ENCODE data around the gene STARD13.

STARD13 gene, protein sequence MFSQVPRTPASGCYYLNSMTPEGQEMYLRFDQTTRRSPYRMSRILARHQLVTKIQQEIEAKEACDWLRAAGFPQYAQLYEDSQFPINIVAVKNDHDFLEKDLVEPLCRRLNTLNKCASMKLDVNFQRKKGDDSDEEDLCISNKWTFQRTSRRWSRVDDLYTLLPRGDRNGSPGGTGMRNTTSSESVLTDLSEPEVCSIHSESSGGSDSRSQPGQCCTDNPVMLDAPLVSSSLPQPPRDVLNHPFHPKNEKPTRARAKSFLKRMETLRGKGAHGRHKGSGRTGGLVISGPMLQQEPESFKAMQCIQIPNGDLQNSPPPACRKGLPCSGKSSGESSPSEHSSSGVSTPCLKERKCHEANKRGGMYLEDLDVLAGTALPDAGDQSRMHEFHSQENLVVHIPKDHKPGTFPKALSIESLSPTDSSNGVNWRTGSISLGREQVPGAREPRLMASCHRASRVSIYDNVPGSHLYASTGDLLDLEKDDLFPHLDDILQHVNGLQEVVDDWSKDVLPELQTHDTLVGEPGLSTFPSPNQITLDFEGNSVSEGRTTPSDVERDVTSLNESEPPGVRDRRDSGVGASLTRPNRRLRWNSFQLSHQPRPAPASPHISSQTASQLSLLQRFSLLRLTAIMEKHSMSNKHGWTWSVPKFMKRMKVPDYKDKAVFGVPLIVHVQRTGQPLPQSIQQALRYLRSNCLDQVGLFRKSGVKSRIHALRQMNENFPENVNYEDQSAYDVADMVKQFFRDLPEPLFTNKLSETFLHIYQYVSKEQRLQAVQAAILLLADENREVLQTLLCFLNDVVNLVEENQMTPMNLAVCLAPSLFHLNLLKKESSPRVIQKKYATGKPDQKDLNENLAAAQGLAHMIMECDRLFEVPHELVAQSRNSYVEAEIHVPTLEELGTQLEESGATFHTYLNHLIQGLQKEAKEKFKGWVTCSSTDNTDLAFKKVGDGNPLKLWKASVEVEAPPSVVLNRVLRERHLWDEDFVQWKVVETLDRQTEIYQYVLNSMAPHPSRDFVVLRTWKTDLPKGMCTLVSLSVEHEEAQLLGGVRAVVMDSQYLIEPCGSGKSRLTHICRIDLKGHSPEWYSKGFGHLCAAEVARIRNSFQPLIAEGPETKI

DNA sequence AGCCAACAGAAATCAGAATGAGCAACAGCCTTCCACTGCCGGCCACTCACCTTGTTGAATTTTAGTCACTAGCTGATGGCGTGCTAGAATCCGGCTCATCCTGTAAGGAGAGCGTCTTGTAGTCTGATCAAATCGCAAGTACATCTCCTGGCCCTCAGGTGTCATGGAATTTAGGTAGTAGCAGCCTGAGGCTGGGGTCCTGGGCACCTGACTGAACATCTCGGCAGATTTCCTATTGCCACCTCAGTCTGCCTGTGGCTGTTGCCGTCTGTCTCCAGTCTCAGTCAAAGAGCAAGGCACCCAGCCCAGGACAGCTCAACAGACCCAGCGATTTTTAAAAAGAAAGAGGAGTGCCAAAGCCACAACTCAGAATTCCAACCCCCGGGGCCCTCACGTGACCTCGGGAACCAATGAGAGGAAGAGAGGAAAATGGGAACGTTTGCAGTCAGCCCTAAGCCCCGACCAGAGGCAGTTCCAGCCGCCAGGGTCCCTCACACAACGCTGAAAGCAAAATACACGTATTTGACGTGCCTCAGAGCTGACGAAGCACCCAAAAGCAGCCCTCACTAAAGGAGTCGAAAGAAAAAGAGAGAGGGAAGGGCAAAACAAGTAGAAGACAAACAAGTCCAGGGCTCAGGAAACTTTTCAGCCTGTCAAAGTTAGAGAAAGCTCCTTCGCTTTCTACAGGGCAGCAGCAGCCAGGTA, at the start of gene STARD13:
Gene STARD13 (minus strand): TSS at position 336 of the 705 bp plus-strand sequence. CDS start 117 bp downstream, at position 219.
- peak within 1 kb of the TSS; percentile 68 to 93 for H3K9ac ChIP-seq (ENCODE audit: low read depth in 1 of 2, low read length in 2 of 2)
- peak within 1 kb of the TSS; percentile 87 for H3K27ac ChIP-seq (ENCODE audit: low read depth, low read length)
- peak within 1 kb of the TSS; percentile 78 to 93 for H3K4me3 ChIP-seq (ENCODE audit: low read depth in 1 of 2, low read length in 2 of 2)
- H3K36me3 ChIP-seq (ENCODE audit: control insufficient read depth in 1 of 2, insufficient read depth in 2 of 2, low read length in 2 of 2), result no peaks in the 10 kb centered on the region
- no peaks in the 10 kb centered on the region for H3K27me3 ChIP-seq (ENCODE audit: control insufficient read depth in 1 of 2, insufficient read depth in 2 of 2, low read length in 2 of 2)
- H3K9me3 ChIP-seq (ENCODE audit: control insufficient read depth in 1 of 2, low read length in 2 of 2), result no peaks in the 10 kb centered on the region
- peaks cover 6 to 10% of the 10 kb centered on the region in 2 donors for H3K4me1 ChIP-seq (ENCODE audit: control insufficient read depth in 1 of 2, insufficient read depth in 2 of 2, low read length in 2 of 2)

DNA sequence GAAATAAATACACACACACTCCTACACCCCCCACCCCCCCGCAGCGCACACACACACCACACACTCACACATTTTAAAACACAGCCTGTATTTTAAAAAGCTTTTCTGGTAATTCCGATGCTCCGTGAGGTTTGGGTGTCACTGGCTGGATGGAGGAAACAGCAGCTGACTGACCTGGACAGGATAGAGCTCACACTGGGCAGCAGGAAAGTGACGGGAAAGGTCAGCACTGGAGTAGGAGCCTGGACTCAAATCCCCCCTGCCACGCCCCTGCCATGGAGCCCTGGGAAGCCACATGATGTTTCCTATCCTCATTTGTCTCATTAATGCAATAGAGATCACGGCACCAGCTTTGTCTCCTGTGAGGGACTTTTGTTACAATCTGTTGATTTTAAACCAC, 49.3 kb upstream of the STARD13 start:
- Histone ChIP-seq H3K27ac (ENCODE audit: low read depth, low read length) (no peak overlapping the region), H3K9me3 (ENCODE audit: control insufficient read depth in 1 of 2, low read length in 2 of 2) (no peaks in the 10 kb centered on the region), H3K36me3 (ENCODE audit: control insufficient read depth in 1 of 2, insufficient read depth in 2 of 2, low read length in 2 of 2) (no peaks in the 10 kb centered on the region), H3K4me3 (ENCODE audit: low read depth in 1 of 2, low read length in 2 of 2) (no peak overlapping the region), H3K9ac (ENCODE audit: low read depth in 1 of 2, low read length in 2 of 2) (no peak overlapping the region), H3K27me3 (ENCODE audit: control insufficient read depth in 1 of 2, insufficient read depth in 2 of 2, low read length in 2 of 2) (no peaks in the 10 kb centered on the region), H3K4me1 (ENCODE audit: control insufficient read depth in 1 of 2, insufficient read depth in 2 of 2, low read length in 2 of 2) (no peaks in the 10 kb centered on the region)

DNA sequence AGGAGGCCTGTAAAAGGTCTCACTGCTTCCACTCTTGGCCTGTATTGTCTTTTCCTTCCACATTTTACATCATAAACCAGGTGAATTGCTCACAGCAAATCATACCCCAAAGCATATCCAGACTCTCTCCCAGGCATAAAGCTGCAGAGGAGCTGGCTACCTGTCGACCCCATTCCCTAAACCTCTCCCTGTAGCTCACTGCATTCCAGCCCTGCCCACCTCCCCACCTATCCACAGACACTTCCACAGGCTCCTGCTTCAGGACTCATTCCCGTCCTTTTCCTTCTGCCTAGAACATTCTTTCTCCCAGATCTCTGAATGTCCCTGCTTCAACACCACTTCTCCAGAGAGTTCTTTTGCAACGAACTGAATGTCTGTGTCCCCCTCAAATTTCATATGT, 46.4 kb upstream of the STARD13 start:
- Histone ChIP-seq H3K4me3 (ENCODE audit: low read depth in 1 of 2, low read length in 2 of 2) (no peak overlapping the region), H3K36me3 (ENCODE audit: control insufficient read depth in 1 of 2, insufficient read depth in 2 of 2, low read length in 2 of 2) (no peaks in the 10 kb centered on the region), H3K9ac (ENCODE audit: low read depth in 1 of 2, low read length in 2 of 2) (no peak overlapping the region), H3K27me3 (ENCODE audit: control insufficient read depth in 1 of 2, insufficient read depth in 2 of 2, low read length in 2 of 2) (no peaks in the 10 kb centered on the region), H3K4me1 (ENCODE audit: control insufficient read depth in 1 of 2, insufficient read depth in 2 of 2, low read length in 2 of 2) (no peaks in the 10 kb centered on the region), H3K27ac (ENCODE audit: low read depth, low read length) (no peak overlapping the region), H3K9me3 (ENCODE audit: control insufficient read depth in 1 of 2, low read length in 2 of 2) (no peaks in the 10 kb centered on the region)

DNA sequence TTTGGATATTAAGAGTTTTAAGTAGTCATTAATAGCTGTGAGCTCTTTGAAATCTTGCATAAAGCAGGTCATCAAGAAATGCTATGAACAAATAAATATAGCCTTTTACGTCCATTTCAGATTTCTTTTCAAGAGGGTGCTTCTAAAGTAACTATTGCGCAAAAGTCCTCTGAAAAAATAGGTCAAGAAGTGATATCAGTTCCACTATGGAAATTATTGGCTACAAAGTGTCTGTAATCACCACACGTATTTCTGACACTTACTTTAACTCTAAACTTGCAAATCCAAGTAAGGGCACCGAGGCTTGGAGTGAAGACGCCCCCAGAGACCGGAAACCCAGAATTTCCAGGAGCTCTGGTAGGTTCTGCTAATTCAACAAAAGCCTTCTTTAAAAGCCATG, 44.9 kb upstream of the STARD13 start:
- Histone ChIP-seq H3K27me3 (ENCODE audit: control insufficient read depth in 1 of 2, insufficient read depth in 2 of 2, low read length in 2 of 2) (no peaks in the 10 kb centered on the region), H3K9me3 (ENCODE audit: control insufficient read depth in 1 of 2, low read length in 2 of 2) (no peaks in the 10 kb centered on the region), H3K36me3 (ENCODE audit: control insufficient read depth in 1 of 2, insufficient read depth in 2 of 2, low read length in 2 of 2) (no peaks in the 10 kb centered on the region), H3K27ac (ENCODE audit: low read depth, low read length) (no peak overlapping the region), H3K4me3 (ENCODE audit: low read depth in 1 of 2, low read length in 2 of 2) (no peak overlapping the region), H3K4me1 (ENCODE audit: control insufficient read depth in 1 of 2, insufficient read depth in 2 of 2, low read length in 2 of 2) (no peaks in the 10 kb centered on the region), H3K9ac (ENCODE audit: low read depth in 1 of 2, low read length in 2 of 2) (no peak overlapping the region)

DNA sequence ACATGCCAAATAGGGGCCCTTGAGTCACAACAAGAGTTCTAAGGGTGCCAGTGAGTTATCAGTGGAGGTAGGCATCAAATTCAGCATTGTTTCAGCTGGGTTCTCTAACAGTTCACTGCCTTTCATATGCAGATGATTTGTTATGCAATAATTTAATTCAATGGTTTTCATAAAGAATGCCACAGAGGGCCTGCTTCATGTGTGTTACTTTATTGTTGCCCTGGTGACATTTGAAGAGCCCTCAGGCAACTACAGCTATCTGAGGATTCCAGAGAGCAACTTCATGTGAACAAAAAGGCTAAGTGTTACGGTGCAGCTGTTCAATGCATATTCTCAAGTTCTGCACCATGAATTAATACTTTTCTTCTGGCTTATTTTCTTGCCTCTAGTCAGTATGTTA, 43.1 kb upstream of the STARD13 start:
- no peaks in the 10 kb centered on the region for H3K9me3 ChIP-seq (ENCODE audit: control insufficient read depth in 1 of 2, low read length in 2 of 2)
- no peak overlapping the region for H3K27ac ChIP-seq (ENCODE audit: low read depth, low read length)
- no peaks in the 10 kb centered on the region for H3K36me3 ChIP-seq (ENCODE audit: control insufficient read depth in 1 of 2, insufficient read depth in 2 of 2, low read length in 2 of 2)
- no peak overlapping the region for H3K9ac ChIP-seq (ENCODE audit: low read depth in 1 of 2, low read length in 2 of 2)
- H3K4me1 ChIP-seq (ENCODE audit: control insufficient read depth in 1 of 2, insufficient read depth in 2 of 2, low read length in 2 of 2), result no peaks in the 10 kb centered on the region
- no peaks in the 10 kb centered on the region for H3K27me3 ChIP-seq (ENCODE audit: control insufficient read depth in 1 of 2, insufficient read depth in 2 of 2, low read length in 2 of 2)
- H3K4me3 ChIP-seq (ENCODE audit: low read depth in 1 of 2, low read length in 2 of 2), result no peak overlapping the region

DNA sequence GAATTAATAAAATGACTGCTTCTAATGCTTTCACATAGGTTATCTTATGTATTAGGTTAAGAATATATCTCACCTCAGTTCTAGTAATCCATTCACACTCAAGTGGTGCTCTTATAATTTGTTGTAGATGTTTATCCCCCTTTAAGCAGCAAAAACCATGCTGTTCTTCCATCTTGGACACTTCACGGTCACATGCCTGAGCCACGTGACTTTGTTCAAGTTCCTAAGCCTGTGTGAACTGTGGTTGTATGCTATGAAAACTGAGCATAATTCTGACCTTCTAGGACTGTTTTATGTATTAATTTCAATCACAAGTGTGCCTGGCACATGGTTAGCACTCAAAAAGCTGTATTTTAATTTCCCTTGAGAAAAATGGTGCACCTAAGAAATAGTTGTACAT, 41.2 kb upstream of the STARD13 start:
- Histone ChIP-seq H3K9ac (ENCODE audit: low read depth in 1 of 2, low read length in 2 of 2) (no peak overlapping the region), H3K27ac (ENCODE audit: low read depth, low read length) (no peak overlapping the region), H3K9me3 (ENCODE audit: control insufficient read depth in 1 of 2, low read length in 2 of 2) (no peaks in the 10 kb centered on the region), H3K27me3 (ENCODE audit: control insufficient read depth in 1 of 2, insufficient read depth in 2 of 2, low read length in 2 of 2) (no peaks in the 10 kb centered on the region), H3K36me3 (ENCODE audit: control insufficient read depth in 1 of 2, insufficient read depth in 2 of 2, low read length in 2 of 2) (no peaks in the 10 kb centered on the region), H3K4me3 (ENCODE audit: low read depth in 1 of 2, low read length in 2 of 2) (no peak overlapping the region), H3K4me1 (ENCODE audit: control insufficient read depth in 1 of 2, insufficient read depth in 2 of 2, low read length in 2 of 2) (no peaks in the 10 kb centered on the region)

DNA sequence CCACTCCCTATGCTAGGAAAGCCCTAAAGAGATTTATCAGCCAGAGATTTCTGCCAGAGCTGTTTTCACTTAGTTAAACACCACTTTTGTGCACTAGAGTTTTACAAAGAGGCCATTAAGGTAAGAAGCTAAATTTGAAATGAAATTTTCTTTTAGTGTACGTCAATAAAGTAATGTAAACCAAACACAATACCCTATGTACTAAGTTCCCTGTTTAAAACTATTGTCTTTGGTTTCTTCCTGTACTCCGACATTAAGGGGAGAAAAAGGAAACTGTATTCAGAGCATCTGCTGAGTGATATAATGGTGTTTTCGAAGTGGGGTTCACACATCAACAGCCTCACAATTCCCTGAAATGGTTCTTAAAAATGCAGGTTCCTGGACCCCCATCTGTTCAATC, 40.7 kb upstream of the STARD13 start:
- no peaks in the 10 kb centered on the region for H3K4me1 ChIP-seq (ENCODE audit: control insufficient read depth in 1 of 2, insufficient read depth in 2 of 2, low read length in 2 of 2)
- no peak overlapping the region for H3K27ac ChIP-seq (ENCODE audit: low read depth, low read length)
- no peak overlapping the region for H3K9ac ChIP-seq (ENCODE audit: low read depth in 1 of 2, low read length in 2 of 2)
- no peaks in the 10 kb centered on the region for H3K27me3 ChIP-seq (ENCODE audit: control insufficient read depth in 1 of 2, insufficient read depth in 2 of 2, low read length in 2 of 2)
- no peak overlapping the region for H3K4me3 ChIP-seq (ENCODE audit: low read depth in 1 of 2, low read length in 2 of 2)
- no peaks in the 10 kb centered on the region for H3K9me3 ChIP-seq (ENCODE audit: control insufficient read depth in 1 of 2, low read length in 2 of 2)
- H3K36me3 ChIP-seq (ENCODE audit: control insufficient read depth in 1 of 2, insufficient read depth in 2 of 2, low read length in 2 of 2), result no peaks in the 10 kb centered on the region

DNA sequence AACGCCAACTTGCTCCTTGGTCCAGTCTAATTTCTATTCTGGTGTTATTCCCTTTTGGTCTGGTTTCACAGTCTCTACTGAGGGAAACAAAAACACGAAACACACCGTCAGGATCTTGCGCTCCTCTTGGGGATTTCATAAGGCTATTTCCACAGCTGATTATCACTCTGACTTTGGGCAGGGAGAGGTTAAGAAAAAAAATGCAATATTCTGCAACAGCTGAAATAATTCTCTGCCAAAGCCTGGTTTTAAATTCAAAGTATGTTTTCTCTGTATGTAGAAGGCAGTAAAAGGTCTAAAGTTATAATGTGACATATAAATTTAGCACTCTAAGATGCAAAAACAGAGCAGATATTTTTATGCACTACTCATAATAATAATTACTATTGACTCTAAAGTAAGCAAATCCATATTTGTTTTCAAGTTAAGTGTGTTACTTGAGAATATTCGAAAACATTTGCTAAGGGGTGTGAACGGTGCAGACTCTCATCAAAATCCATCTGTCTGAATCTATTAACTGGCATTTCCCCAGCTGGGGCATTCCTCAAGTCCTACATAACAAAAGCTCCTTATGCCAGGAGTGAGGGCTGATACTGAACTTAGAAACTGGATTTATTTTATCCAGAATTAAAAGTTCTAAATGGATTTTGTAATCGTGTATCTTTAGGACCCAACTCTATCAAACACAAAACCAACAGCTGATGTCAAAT, 38.4 kb upstream of the STARD13 start:
- Histone ChIP-seq H3K27ac (ENCODE audit: low read depth, low read length) (no peak overlapping the region), H3K36me3 (ENCODE audit: control insufficient read depth in 1 of 2, insufficient read depth in 2 of 2, low read length in 2 of 2) (no peaks in the 10 kb centered on the region)

DNA sequence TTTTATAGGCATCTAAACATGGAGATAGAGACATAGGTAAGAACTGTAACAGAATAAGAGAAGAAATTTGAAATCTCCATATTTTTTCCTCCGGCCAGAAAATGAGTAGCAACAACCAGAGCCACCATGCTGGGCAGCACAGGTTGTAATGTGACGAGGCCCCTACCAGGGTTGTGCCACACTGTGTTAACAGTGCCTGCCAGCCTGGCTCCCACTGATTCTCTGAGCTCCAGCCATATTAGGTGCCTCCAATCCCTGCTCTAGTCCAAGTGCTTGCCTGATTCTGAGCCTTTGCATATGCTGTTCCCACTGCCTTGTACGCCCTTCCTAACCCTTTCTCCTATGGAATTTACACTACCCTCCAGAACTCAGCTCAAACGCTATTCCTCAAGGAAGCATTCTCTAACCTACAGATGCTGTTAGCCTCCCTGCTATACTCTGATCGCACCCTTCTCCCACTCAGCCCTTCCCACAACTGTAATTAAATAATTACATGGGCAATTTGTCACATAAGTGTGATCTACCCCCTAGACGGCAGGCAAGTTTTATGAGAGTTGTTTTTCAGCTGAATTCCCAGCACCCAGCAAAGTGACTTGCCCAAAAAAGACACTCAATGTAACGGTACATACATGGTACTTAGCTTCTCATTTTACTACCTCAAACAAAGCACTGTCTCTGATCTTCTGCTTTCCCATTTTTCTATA, 37.6 kb upstream of the STARD13 start:
- Histone ChIP-seq H3K27ac (ENCODE audit: low read depth, low read length) (no peak overlapping the region), H3K4me1 (ENCODE audit: control insufficient read depth in 1 of 2, insufficient read depth in 2 of 2, low read length in 2 of 2) (no peaks in the 10 kb centered on the region), H3K4me3 (ENCODE audit: low read depth in 1 of 2, low read length in 2 of 2) (no peak overlapping the region), H3K36me3 (ENCODE audit: control insufficient read depth in 1 of 2, insufficient read depth in 2 of 2, low read length in 2 of 2) (no peaks in the 10 kb centered on the region), H3K9me3 (ENCODE audit: control insufficient read depth in 1 of 2, low read length in 2 of 2) (peaks cover 0 to 1% of the 10 kb centered on the region in 2 donors), H3K9ac (ENCODE audit: low read depth in 1 of 2, low read length in 2 of 2) (no peak overlapping the region), H3K27me3 (ENCODE audit: control insufficient read depth in 1 of 2, insufficient read depth in 2 of 2, low read length in 2 of 2) (no peaks in the 10 kb centered on the region)

More for the DNA sequence above, 38.4 kb upstream of the STARD13 start:
- Histone ChIP-seq H3K9me3 (ENCODE audit: control insufficient read depth in 1 of 2, low read length in 2 of 2) (no peaks in the 10 kb centered on the region), H3K9ac (ENCODE audit: low read depth in 1 of 2, low read length in 2 of 2) (no peak overlapping the region), H3K4me3 (ENCODE audit: low read depth in 1 of 2, low read length in 2 of 2) (no peak overlapping the region), H3K4me1 (ENCODE audit: control insufficient read depth in 1 of 2, insufficient read depth in 2 of 2, low read length in 2 of 2) (no peaks in the 10 kb centered on the region), H3K27me3 (ENCODE audit: control insufficient read depth in 1 of 2, insufficient read depth in 2 of 2, low read length in 2 of 2) (no peaks in the 10 kb centered on the region)
